NCI-H2196 treated with DMSO at 0.1 percent for 48 hours (cell line): ENCODE data around the gene SCARF1.

Experiments used
- DNase-seq: peaks from one replicate; lab custom pipeline; 2025; ENCODE audit not compliant: unreplicated experiment; lab: John Stamatoyannopoulos, UW

Gene SCARF1

DNA sequence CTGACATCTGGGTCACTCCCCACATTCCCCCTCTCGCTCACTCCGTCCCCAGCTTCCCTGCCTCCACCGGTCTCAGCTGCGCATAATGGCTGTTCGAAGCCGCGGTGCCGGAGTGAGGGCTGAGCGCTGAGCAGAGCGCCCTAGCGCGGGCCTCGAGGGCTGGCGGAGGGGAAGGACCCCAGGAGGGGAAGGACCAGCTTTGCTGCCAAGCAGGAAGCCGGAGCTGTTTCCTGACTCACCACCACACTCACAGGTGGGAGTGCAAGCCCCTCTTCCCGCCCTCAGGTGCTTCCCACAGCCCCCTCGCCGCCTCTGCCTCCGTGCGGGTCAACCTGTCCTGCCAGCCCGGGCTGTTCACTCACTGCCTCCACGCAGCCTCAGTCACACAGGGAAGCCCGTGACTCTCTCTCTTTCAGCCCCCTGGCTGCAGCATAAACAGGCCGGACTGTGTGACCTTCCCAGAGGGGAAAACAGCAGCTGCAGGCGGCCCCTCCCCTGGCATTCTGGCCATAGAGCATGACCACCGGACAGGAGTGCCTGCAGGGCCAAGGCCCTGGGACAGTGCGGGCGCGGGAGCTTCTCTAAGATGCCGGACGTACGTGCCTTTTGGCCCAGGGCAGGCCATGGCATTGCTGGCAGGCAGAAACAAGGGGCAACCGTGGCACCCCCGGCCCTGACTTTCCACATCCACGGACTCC, 40.6 kb downstream of the SCARF1 start:
- DNase-seq = no peak

DNA sequence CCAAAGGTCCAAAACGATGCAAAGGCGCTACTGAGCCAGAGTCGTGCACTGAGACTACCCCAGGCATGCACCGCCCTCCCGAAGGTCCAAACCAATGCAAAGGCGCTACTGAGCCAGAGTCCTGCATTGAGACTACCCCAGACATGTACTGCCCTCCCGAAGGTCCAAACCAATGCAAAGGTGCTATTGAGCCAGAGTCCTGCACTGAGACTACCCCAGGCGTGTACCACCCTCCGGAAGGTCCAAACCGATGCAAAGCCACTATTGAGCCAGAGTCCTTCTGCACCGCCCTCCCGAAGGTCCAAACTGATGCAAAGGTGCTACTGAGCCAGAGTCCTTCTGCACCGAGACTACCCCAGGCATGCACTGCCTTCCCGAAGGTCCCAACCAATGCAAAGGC, 44.0 kb downstream of the SCARF1 start:
- no peak for DNase-seq

DNA sequence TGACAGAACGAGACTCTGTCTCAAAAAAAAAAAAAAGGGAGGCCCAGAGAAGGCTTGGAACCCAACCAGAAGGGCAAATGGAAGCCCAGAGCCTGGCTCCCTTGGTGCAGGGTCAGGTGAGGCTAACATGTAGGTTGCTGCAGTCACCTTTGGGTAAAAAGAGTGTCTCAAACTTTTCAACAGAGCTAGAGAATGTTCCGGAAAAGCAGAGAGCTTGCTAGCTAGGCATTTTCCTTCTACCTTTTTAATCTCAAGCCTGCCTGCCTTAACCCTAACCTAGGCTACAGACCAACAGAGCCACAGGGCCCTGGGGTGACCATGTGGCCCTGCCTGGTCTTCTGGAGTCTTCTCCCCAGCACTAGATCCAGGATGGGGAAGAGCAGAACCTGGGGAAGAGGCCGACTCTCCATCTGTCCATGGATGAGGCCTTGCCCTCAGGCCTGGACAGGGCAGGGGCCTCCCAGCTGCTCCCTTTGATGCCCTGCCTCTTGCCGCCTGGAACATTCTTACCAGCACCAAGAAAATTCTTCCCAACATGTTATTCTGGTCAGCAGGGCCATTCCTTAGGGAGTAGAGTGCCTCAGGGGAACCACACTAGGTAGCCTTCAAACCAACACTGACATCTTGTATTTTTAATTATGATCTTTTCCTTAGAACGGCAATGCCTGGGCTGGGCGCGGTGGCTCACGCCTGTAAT, 47.0 kb downstream of the SCARF1 start:
- DNase-seq = no peak

DNA sequence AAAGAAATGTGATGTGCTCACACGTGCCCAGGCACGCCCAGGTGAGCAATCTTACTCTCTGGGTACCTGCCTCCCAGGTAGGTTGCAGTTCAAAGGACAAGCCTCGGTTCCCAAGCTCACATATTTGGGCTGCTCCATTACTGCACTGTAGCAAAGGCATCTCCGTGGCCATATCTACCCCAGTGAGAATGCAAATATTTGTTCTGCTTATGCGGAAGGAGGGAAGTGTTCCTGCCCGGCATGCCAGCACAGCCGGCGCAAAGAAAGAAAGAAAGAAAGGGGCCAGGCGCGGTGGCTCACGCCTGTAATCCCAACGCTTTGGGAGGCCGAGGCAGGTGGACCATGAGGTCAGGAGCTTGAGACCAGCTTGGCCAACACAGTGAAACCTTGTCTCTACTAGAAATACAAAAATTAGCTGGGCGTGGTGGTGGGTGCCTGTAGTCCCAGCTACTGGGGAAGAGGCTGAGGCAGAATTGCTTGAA, 47.6 kb downstream of the SCARF1 start:
- no peak for DNase-seq

DNA sequence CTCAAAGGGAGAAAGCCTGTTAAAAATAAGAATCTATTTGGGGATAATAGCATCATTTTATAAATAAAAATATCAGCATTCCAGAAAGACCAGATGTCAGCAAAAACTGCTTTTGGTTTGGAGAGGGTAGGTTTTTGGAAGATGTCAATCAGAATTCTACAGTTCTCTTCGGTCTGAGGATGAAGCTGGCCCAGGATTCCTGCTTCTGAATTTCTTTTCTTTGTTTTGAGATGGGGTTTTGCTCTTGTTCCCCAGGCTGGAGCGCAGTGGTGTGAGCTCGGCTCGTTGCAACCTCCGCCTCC, 52.0 kb downstream of the SCARF1 start:
- no peak for DNase-seq

DNA sequence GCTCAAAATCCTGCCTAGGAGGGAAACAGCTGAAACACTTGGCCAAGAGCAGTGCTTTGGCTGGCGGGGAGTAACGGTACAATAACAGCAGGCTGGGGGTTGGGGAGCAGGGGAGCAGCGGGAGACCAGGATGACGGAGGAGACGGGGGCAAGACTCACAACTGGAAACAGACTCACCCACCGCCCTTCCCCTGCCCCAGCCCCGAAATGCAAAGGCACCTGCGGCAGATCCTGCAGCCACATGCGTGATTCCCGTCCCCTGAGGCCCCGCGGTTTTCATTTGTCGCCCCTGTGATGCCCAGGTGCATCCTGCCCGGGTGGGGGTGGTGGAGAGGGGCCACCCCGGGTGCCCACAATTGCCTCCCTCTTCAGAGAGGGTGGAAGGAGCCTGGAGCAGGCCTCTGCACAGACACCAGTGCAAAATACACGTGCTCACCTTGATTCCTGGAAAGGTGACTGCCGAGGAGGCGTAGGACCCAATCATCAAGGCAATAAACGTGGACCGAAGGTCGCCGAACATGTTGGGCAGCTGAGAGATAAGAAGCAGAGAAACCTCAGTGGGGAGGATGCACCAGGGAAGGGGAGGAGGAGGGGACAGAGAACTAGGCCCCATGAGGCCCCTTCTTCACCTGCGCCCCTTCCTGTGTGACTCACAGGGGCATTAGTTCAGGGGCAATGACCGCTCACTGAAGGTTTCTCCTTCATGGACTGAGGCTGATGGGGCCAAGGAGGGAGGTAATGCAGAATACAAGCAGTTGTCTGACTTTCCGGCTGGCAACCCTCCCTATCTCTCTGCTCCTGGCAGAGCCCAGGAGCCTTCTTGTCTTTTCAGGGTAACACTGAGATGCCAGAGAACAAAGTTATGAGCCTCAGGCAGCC, 52.5 kb downstream of the SCARF1 start:
- DNase-seq = no peak

DNA sequence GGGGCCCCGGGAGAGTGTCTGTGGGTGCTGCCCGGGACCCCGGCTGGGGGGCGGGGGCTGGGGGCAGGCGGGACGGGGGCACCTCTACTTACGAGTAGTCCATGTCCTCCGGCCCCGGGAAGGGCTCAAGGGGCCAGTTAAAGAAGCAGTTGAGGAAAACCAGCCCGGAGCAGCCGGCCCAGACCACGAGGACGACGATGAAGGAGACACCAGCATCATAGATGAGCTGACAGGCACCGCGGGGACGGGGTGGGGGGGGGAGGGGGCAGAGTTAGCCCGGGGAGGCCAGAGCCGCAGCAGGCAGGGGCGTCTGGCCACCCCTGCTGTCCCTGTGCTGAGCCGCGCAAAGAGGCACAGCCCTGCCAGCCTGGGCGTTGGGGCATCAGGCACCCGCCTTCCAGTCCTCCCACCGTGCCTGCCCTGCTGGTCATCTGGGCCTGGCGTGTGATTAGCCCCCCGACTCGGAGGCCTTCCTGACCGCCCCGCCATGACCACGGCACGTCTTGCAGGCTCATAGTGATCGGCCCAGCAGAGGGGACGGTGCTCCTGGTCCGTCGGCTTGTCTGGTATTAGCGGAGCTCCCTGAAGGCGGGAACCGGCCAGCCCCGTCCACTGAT, 54.0 kb downstream of the SCARF1 start:
- no peak for DNase-seq

DNA sequence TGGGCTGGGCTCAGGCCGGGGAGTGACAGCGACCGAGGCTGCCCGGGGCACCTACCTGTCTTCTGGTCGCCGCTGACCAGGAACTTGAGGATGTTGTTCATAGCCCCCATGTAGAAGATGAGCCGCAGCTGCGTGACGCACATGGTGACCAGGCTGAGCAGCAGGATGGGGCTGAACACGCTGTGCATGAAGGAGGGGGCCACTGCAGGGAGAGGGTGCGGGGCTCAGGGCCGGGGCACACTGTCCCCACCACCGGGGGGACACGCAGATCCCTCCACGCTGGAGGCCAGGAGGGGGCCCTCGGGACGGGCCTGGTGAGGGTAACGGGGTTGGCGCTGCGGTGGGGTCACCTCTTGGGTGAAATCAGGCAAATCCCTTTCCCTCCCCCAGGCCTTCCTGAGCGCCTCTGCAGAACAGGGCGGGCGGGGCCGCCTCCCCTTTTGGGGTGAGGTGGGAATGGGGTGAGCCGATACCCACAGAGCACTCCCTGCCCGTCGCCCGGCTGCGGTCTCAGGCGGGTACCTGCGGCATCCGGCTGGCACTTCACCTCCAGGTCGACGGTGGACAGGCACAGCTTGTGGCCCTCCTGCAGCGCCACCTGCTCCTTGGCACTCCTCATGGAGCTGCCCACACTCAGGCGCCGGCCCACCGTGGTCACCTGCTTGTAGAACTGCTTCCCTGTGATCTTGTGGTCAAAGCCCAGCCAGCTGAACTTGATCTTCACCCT, 54.6 kb downstream of the SCARF1 start:
- DNase-seq = no peak

DNA sequence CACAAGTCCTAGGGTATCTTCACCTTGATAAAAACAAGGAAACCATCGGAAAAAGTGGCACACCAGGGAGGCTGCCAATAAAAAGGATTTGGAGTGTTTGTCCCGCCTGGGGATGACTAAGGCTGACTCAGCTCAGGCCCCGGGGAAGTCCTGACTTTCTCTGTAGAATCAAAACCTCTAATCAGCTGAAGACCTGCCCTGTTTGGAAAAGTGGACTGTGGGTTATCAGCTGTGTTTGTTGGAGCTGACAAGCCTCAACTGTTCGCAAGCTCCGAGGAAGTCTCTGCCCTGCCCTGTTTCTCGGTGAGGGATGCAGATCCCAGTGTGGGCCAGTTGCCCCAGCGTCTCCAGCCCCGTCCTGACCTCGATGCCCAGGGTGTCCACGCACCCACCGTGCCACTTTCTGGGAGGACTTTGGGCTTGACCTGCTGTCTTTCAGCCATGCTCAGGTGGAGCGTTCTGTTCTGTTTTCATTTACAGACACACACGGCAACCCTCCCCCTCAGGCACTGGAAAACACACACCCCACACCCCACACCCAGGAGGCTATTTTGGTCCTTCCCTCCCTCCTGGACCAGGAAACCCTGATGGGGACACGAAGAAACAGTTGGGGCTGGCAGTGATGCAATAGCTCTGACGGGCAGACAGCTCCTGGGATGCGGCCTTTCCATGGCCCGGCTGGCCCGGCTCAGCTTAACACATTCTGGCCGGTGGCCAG, 55.3 kb downstream of the SCARF1 start:
- DNase-seq = no peak

DNA sequence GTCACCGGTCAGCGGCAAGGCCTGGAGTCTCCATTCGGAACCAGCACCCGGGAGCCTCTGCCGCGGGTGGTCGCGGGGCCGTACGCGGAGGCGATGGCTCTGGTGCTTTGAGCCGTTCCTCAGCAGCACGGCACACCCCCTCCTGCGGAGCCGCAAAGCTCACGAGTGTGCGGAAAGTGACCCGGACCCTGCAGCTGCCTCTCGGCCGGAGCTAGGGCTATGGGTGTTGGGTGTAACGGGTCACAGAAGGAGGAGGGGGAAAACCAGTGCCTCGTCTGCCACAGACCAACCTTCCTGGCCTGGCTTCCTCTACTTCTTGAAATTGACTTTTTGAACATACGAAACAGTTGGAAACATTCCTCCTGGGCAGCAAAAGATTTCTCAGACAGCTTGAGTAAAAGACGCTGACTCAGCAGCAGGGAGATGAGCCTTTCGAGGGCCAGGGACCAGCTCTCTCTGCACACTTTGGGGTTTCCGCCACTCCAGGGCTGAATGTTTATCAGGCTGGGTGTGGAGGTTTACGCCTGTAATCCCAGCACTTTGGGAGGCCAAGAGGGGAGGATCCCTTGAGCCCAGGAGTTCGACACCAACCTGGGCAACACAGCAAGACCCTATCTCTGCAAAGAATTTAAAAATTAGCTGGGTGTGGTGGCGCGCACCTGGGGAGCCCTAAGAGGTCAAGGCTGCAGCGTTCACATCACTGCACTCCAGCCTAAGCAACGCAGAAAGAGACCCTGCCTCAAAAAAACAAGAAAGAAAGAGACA, 56.5 kb downstream of the SCARF1 start:
- no peak for DNase-seq

DNA sequence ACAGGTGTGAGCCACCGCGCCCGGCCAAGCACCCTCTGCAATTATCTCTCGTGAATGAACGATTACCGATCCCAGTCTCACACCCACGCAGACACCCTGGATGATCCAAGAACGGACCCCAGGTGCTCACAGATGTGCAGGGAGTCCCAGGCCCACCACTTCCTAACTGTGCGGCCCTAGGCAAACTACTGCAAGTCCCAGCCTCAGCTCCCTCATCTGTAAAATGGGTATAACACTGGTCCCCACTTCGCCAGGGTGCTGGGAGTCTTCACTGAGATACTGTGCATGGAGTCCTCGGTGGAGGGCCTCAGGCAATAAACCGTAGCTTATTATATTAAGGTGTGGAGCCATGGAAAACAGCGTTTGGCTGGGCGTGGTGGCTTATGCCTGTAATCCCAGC, 61.4 kb downstream of the SCARF1 start:
- DNase-seq = no peak
